ENCODE results near the gene DCAF11. TPM values are rescaled to one million over a fixed set of nuclear protein-coding genes. Genes with fewer than 3 reads are reported as not detected.
A peak's percentile ranks its signal among the peaks of the same experiment; 100 is the strongest.

Gene DCAF11
- total RNA-seq, 1 donor = 47.9 TPM

DNA sequence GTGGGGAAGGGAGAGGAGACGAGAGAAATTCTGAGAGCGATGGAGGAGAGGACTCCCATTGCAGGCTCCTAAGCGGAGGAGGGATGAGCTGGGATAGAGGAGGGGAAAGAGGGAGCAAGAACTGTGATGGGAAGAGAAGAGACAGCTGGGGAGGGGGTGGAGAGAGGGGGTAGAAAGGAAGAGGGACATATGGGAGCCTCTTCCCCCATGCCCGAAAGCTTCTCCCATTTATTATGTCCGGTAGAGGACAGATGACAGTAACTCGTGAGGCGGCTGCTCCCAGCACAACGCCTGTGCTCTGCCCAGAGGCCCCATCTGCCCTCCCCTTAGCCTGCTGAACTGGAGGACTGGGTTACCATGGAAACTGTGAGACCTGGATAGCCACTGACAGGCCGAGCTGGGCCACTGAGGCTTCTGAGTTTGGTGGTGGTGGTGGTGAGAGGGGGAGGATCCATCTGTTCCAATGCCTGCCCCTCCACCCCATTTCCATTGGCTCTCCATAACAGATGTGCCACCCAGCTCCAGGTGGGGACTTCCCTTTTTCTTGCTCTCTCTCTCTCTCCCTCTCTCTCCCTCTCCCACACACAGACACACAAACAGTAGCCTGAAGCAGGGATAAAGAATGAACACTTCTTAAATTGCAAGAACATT lies 35.0 kb upstream of the DCAF11 start:
- H3K4me3 ChIP-seq (ENCODE audit: low read depth, low read length) = no peak overlapping the region
- TF ChIP-seq, protein P1, sequence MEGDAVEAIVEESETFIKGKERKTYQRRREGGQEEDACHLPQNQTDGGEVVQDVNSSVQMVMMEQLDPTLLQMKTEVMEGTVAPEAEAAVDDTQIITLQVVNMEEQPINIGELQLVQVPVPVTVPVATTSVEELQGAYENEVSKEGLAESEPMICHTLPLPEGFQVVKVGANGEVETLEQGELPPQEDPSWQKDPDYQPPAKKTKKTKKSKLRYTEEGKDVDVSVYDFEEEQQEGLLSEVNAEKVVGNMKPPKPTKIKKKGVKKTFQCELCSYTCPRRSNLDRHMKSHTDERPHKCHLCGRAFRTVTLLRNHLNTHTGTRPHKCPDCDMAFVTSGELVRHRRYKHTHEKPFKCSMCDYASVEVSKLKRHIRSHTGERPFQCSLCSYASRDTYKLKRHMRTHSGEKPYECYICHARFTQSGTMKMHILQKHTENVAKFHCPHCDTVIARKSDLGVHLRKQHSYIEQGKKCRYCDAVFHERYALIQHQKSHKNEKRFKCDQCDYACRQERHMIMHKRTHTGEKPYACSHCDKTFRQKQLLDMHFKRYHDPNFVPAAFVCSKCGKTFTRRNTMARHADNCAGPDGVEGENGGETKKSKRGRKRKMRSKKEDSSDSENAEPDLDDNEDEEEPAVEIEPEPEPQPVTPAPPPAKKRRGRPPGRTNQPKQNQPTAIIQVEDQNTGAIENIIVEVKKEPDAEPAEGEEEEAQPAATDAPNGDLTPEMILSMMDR (IDR thresholded peaks at IDR 0.05; ENCODE audit: insufficient read depth, low read depth, low read length) = no peak
- no peak for DNase-seq (ENCODE audit: low read depth)

DNA sequence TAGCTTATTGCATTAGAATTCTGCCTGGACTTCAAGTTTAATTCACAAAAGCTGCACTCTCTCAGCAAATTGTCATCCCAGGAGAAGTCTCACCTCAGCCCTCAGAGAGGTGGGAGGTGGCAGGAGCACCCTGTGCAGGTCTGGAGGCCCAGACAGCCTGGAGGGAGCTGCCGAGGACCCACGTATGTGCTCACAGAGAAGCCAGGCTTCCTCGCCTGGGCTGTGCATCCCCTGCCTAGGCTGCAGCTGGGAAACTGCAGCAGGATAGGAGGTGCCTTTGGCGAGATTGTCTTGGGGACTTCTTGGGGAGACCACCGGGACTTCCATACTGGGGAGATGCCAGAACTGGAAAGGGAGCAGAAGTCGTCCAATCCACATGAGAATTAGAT lies 34.4 kb upstream of the DCAF11 start:
- TF ChIP-seq, protein P1 (IDR thresholded peaks at IDR 0.05; ENCODE audit: insufficient read depth, low read depth, low read length) = no peak
- no peak for DNase-seq (ENCODE audit: low read depth)
- no peak overlapping the region for H3K4me3 ChIP-seq (ENCODE audit: low read depth, low read length)

DNA sequence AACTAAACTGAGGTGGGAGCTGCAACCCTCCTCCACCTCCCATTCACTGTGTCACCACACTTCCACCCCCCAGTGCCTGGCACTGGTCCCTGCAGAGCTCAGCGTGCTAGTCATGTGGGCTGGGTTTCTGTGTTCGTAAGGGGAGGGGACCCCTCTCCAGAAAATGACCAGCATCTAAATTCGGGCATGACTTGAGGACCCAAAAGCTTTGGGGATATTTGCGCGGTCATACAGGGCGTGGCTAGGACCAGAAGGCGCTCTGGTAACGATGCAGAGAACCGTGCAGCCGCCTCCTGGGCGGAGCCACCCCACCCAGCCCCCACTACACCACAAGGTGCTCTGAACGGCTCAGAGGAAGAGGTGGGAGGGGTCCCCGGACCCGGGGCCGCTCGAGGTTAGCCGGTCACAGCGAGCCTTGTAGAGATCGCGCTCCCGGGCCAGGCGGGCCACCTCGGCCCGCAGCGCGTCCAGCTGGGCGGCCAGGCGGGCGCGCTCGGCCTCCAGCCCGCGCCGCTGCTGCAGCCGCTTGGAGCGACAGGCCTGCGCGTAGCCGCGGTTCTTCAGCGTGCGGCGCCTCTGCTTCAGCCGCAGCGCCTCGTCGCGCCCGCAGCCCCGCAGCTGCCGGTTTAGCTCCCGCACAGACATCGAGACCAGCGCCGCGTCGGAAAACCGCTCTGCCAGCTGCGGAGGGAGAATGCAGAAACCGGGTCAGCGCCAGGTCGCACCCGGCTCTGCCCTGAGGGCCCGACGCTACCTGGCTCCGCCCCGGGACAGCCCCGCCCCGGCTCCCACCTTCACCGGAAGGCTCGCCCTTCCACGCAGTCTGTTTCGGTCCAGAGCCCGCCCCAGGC lies 33.5 kb upstream of the DCAF11 start:
- peak; percentile 17 for DNase-seq (ENCODE audit: low read depth)
- peak overlapping the region; percentile 54 for H3K4me3 ChIP-seq (ENCODE audit: low read depth, low read length)
- TF ChIP-seq, protein P1 (IDR thresholded peaks at IDR 0.05; ENCODE audit: insufficient read depth, low read depth, low read length) = no peak

DNA sequence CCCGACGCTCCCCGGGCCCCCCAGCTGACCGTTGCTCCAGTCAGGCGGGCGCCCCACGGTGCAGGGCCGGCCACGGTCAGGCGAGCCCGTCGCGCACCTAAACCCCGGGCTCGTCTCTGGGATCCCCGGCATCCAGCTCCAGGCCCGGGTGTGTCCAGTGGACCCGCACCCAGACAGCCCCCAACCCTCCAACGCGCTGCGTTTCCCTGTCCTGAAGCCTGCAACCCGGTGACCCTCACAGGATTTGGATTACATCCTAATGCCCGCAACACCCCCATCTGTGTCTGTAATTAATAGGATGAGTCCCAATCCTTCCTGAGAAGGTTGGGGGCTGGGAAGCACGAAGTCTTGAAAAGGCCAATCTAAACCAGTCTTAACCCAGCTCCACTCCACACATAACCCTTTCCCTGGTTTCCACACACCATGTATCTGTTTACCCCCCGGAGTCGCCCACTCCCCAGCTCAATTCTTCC lies 32.8 kb upstream of the DCAF11 start:
- peak overlapping the region; percentile 54 for H3K4me3 ChIP-seq (ENCODE audit: low read depth, low read length)
- DNase-seq (ENCODE audit: low read depth) = no peak
- TF ChIP-seq, protein P1 (IDR thresholded peaks at IDR 0.05; ENCODE audit: insufficient read depth, low read depth, low read length) = no peak

DNA sequence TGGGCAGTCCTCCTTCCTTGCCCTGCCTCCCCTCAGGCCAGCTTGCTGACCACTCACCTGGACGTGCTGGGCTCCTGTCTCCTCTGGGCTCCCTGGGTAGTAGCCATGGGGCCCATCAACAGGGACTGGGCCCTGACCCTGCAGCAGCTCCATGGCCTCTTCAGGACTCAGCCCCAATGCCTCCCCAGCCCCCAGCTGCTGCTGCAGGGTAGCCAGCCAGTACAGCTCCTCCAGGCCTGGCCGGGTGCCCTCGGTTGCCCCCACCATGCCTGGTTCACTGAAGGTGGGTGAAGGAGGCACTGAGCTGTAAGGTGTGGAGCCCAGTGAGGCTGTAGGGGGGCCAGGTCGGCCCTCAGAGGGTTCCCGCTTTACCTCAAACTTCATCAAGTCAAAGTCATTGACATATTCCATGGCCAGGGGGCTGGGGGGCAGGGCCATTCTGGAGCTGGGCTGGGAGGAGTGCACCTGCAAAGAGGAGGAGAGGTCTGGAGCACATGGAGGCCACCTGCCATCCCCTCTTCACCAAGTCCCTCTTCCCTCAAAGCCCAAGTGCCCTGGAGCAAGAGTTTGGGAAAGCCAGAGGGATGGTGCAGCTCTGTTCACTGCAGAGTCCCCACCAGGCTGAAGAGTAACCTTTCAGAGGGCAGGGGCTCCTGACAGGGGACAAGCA lies 32.0 kb upstream of the DCAF11 start:
- no peak for DNase-seq (ENCODE audit: low read depth)
- TF ChIP-seq, protein P1 (IDR thresholded peaks at IDR 0.05; ENCODE audit: insufficient read depth, low read depth, low read length) = no peak

DNA sequence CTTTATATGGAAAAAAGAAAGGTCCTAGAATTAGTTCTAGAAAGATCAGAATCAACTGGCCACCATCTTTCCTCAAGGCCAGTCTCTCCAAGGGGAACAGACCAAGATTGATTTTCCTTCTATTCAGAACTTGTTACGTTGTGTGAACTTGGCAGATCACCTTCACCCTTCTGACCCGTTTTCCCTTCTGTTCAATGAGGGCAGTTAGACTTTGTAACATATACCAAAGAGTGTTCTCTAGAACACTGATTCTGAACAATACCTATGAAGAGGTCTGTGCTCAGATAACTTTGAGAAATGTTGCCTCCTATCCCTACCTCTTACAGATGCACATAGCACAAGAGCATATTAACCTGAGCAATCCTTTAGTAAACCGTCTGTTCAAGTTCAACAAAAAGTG lies 31.1 kb upstream of the DCAF11 start:
- TF ChIP-seq, protein P1 (IDR thresholded peaks at IDR 0.05; ENCODE audit: insufficient read depth, low read depth, low read length) = no peak
- no peak overlapping the region for H3K4me3 ChIP-seq (ENCODE audit: low read depth, low read length)
- DNase-seq (ENCODE audit: low read depth) = no peak

More for the DNA sequence above, 32.0 kb upstream of the DCAF11 start:
- no peak overlapping the region for H3K4me3 ChIP-seq (ENCODE audit: low read depth, low read length)
